Activated T-cell treated with anti-CD3 and anti-CD28 coated beads for 1 hour (primary cell): ENCODE results near the gene CCDC137.

Experiments used
- DNase-seq: peaks from one replicate; pipeline ENCODE4 v3.0.0-alpha.2; 2020; ENCODE audit warnings: low read depth

CCDC137 gene

DNA sequence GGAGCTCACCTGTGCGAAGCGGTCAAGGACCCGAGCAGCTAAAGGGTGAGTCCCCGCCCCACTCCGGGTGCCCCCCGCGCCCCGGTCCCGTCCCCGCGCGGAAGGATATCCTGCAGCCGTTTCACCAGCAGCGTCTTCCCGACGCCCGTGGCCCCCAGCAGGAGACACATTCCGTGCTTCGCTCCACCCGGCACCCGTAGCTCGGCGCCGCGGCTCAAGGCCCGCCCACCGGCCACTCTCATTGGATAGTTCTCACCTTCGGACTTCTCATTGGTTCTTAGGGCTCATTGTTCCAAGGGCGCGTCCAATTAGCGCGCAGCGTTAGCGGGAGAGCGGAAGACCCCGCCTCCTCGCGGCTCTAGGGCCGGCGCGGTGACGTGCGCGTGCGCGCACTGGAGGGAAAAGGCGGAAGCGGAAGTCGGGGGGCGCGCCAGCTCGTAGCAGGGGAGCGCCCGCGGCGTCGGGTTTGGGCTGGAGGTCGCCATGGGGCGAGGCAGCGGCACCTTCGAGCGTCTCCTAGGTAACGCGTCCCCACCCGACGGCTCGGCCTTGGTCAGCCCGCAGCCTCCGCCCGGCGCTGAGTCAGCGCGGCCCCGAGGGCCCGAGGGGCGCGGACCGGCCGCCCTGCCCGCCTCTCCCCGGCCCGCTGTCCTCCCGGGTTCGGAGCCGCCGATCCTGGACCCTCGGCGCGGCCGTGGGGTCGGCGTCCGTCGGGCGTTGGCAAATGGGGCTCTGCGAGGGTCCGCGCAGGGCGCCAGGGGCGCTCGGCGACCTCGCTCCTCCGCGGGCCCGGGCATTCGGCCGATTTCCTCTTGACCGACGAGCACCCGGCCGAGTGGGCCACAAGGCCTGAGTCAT is 17.3 kb downstream of the CCDC137 start, which contains the start of the genes ARL16 and HGS:
Gene ARL16, minus strand, starts transcription at position 214 of the 858 bp plus-strand sequence. Its CDS starts 44 bp downstream, at position 170.
Gene HGS, plus strand, starts transcription at position 428 of the 858 bp plus-strand sequence. Its CDS starts 56 bp downstream, at position 484.
- DNase-seq = peak; percentile 96

- DNase-seq = no peak
Measured at GRCh38 chr17:81684442-81684911, 17.9 kb downstream of the CCDC137 start.

GRCh38 chr17:81685108-81685507 is 18.6 kb downstream of the CCDC137 start:
- no peak for DNase-seq

GRCh38 chr17:81686614-81687013 is 20.1 kb downstream of the CCDC137 start:
- no peak for DNase-seq

DNA sequence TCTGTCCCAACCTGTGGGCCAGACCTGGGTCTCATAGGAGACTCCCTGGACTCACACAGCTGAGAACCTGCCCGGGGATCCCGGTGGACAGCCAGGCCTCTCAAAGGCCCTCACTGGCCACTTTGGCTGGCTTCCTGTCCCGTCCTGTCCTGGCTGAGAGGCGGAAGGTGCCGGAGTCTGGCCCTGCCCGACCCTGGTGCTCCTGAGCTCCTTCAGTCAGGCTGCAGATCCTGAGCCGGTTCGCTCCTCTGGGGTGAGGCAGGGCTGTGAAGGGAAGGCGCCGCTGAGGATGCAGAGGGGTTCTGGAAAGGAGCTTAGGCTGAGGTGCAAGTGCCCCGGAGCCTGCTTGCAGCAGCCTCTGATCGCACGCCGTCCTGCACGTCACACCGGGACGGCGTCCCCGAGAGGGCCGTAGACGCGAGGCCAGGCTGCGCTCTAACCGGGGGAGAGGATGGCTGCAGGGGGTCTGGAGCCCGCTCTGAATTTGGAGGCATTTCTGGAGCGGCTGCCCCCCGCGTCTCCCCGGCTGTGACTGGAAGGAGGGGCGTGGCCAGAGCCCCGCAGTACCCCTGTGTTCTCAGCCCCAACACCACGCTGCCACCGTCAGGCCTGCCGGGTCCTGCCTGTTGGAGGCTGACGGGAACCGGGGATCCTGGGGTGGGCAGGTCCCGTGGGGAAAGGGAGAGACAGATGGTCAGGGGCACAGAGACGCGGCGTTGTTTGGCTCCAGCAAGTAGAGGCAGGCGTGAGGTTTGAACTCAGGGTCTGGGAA is 21.4 kb downstream of the CCDC137 start:
- DNase-seq = no peak

DNA sequence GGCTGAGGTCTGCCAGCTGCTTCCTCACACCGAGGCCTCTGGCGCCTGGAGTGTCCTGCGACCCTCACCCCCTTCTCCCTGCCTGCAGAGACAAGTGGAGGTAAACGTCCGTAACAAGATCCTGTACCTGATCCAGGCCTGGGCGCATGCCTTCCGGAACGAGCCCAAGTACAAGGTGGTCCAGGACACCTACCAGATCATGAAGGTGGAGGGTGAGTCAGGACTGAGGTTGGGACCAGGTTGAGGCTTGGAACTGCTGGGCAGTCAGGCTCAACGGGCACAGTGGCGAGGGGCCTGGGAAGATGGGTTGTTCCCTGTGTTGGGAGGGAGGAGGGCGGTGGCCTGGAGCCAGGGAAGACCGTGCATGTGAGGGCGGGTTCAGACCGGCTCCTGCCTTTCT is 22.1 kb downstream of the CCDC137 start:
- no peak for DNase-seq

GRCh38 chr17:81690066-81690465 is 23.5 kb downstream of the CCDC137 start:
- no peak for DNase-seq

DNA sequence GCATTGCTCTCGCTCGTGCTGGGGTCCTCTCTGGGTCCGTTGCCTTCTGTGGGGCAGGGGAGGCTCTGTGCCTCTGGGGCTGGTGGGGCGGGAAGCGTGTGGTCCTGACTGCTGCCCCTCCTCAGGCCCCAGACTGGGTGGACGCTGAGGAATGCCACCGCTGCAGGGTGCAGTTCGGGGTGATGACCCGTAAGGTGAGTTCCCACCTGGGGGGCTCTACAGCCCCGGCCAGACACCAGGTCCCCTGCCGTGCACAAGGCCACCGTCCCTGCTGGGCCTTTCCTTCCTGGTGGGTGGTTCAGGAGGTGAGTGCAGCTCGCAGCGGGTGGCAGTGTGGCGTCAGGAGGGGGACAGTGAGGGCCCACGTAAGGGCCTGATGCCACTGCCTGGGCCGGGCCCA is 24.0 kb downstream of the CCDC137 start:
- no peak for DNase-seq

DNA sequence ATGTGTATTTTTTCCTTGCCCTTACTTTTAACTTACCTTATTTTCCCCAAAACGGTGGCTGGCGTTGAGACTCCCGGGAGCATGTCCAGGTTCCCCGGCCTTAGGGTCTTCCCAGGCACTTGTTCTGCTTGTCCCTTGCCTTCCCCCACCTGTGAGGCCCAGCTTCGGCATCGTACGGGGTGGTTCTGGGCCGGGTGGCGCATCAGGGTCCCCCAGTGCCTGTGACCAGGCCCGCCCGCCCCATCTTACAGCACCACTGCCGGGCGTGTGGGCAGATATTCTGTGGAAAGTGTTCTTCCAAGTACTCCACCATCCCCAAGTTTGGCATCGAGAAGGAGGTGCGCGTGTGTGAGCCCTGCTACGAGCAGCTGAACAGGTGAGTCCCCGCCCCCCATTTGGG is 24.7 kb downstream of the CCDC137 start:
- DNase-seq = no peak

GRCh38 chr17:81691608-81692007 is 25.1 kb downstream of the CCDC137 start:
- no peak for DNase-seq

- DNase-seq = no peak
Measured at GRCh38 chr17:81693509-81694210, 27.1 kb downstream of the CCDC137 start.

GRCh38 chr17:81694810-81695209 is 28.3 kb downstream of the CCDC137 start:
- DNase-seq = no peak

DNA sequence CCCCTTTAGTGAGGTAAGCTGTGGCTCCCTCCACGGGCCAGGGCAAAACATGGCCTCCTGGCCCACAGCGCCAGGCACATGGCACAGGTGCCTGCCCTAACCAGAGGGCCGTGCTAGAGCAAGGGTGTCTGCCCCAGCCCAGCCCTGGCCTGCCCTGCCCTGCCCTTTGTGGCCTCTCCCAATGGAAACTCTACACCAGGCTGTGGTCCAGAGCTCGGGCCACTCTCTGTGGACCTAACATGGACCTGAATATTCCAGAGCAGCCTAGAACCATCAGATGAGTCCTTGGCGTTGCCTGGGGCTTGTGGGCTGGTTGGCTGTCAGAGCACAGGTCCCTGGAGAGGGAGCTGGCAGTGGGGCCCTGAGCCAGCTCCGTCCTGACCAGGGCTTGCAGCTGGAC is 28.7 kb downstream of the CCDC137 start:
- DNase-seq = no peak

DNA sequence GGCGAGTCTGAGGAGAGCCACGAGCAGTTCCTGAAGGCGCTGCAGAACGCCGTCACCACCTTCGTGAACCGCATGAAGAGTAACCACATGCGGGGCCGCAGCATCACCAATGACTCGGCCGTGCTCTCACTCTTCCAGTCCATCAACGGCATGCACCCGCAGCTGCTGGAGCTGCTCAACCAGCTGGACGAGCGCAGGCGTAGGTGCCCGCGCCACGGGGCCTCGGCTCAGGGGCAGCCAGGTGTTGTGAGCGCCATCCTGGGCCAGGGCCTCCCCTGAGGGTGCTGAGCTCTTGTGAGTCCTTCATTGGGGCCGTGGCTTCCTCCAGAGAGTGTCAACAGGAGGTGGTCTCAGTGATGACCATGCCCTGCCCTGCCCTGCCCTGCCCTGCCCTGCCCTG is 29.3 kb downstream of the CCDC137 start:
- no peak for DNase-seq

GRCh38 chr17:81696218-81696941 is 29.8 kb downstream of the CCDC137 start:
- DNase-seq = no peak

GRCh38 chr17:81697261-81698044 is 30.9 kb downstream of the CCDC137 start:
- DNase-seq = no peak

- DNase-seq = no peak
Measured at GRCh38 chr17:81700353-81701287, 34.1 kb downstream of the CCDC137 start.

- DNase-seq = no peak
Measured at GRCh38 chr17:81701288-81702071, 34.9 kb downstream of the CCDC137 start.
